ENCODE measurements around the gene SCARF1.

- TF ChIP-seq POLR2AphosphoS5 (IDR thresholded peaks at IDR 0.05; ENCODE audit: low read depth, low read length) (no peak), POLR2A (IDR thresholded peaks at IDR 0.05; ENCODE audit: low read depth, low read length) (no peak)
Observed at GRCh38 chr17:1616101-1616500, 29.4 kb downstream of the SCARF1 start.

Data from GM12892 (cell line).